Osteocyte (in vitro differentiated cells): ENCODE measurements around the gene CLEC16A. TPM values are rescaled to one million over a fixed set of nuclear protein-coding genes. Genes with fewer than 3 reads are reported as not detected.

Source experiments
- DNase-seq: peaks from one replicate; pipeline ENCODE4 v3.0.0; 2021; ENCODE audit warnings: mixed read lengths; ENCODE audit not compliant: unreplicated experiment; ENCODE audit errors: extremely low spot score
- H3K27ac Mint-ChIP-seq: one replicate; pipeline ENCODE4 v1.8.0; 2021; ENCODE audit warnings: mild to moderate bottlenecking, mixed read lengths; ENCODE audit not compliant: unreplicated experiment
- H3K27me3 Mint-ChIP-seq: one replicate; pipeline ENCODE4 v1.8.0; 2021; ENCODE audit warnings: mixed read lengths; ENCODE audit not compliant: unreplicated experiment
- H3K36me3 Mint-ChIP-seq: one replicate; pipeline ENCODE4 v1.8.0; 2021; ENCODE audit warnings: mixed read lengths; ENCODE audit not compliant: unreplicated experiment
- H3K4me1 Mint-ChIP-seq: one replicate; pipeline ENCODE4 v1.8.0; 2021; ENCODE audit warnings: mixed read lengths; ENCODE audit not compliant: unreplicated experiment
- H3K4me3 Mint-ChIP-seq: one replicate; pipeline ENCODE4 v1.8.0; 2021; ENCODE audit warnings: mild to moderate bottlenecking, moderate library complexity, mixed read lengths; ENCODE audit not compliant: unreplicated experiment
- H3K9me3 Mint-ChIP-seq: one replicate; pipeline ENCODE4 v1.8.0; 2021; ENCODE audit warnings: mixed read lengths; ENCODE audit not compliant: unreplicated experiment
- CTCF ChIP-seq: fragments of 200-600 bp; sonication (generic); IDR thresholded peaks from 2 replicates; pipeline ENCODE4 v1.5.0; 2021; ENCODE audit warnings: antibody characterized with exemption, mild to moderate bottlenecking, moderate library complexity
- total RNA-seq: library from RNA; stranded (reverse); gene quantifications from 2 replicates; pipeline ENCODE4 v1.2.1, GENCODE V29; 2021

The CLEC16A gene
- total RNA-seq, 1 donor from 2014 or later = 22.1 TPM

GRCh38 chr16:11190588-11191560, 246.5 kb downstream of the CLEC16A start:
- no peaks in the 10 kb centered on the region for H3K4me1 Mint-ChIP-seq
- no peaks in the 10 kb centered on the region for H3K36me3 Mint-ChIP-seq
- DNase-seq = no peak
- no peak overlapping the region for H3K27ac Mint-ChIP-seq
- H3K9me3 Mint-ChIP-seq = no peaks in the 10 kb centered on the region
- no peak overlapping the region for H3K4me3 Mint-ChIP-seq
- TF ChIP-seq CTCF = no peak
- peaks cover 3% of the 10 kb centered on the region for H3K27me3 Mint-ChIP-seq

GRCh38 chr16:11191665-11192064, 247.3 kb downstream of the CLEC16A start:
- no peak overlapping the region for H3K4me3 Mint-ChIP-seq
- no peaks in the 10 kb centered on the region for H3K9me3 Mint-ChIP-seq
- TF ChIP-seq CTCF = no peak
- no peak for DNase-seq
- no peaks in the 10 kb centered on the region for H3K36me3 Mint-ChIP-seq
- peaks cover 3% of the 10 kb centered on the region for H3K27me3 Mint-ChIP-seq
- H3K4me1 Mint-ChIP-seq = no peaks in the 10 kb centered on the region
- H3K27ac Mint-ChIP-seq = no peak overlapping the region

GRCh38 chr16:11193494-11193893, 249.1 kb downstream of the CLEC16A start:
- Mint-ChIP-seq H3K36me3 (no peaks in the 10 kb centered on the region), H3K4me1 (no peaks in the 10 kb centered on the region), H3K9me3 (no peaks in the 10 kb centered on the region), H3K27me3 (peaks cover 3% of the 10 kb centered on the region), H3K27ac (no peak overlapping the region), H3K4me3 (no peak overlapping the region)
- no peak for DNase-seq
- TF ChIP-seq CTCF = no peak

GRCh38 chr16:11194913-11195312, 250.5 kb downstream of the CLEC16A start:
- Mint-ChIP-seq H3K4me3 (no peak overlapping the region), H3K36me3 (no peaks in the 10 kb centered on the region), H3K27ac (no peak overlapping the region), H3K9me3 (no peaks in the 10 kb centered on the region), H3K4me1 (no peaks in the 10 kb centered on the region), H3K27me3 (peaks cover 3% of the 10 kb centered on the region)
- TF ChIP-seq CTCF = no peak
- DNase-seq = no peak

GRCh38 chr16:11196286-11196828, 252.0 kb downstream of the CLEC16A start:
- Mint-ChIP-seq H3K9me3 (no peaks in the 10 kb centered on the region), H3K27ac (no peak overlapping the region), H3K4me1 (no peaks in the 10 kb centered on the region), H3K27me3 (peaks cover 3% of the 10 kb centered on the region), H3K36me3 (no peaks in the 10 kb centered on the region), H3K4me3 (no peak overlapping the region)
- TF ChIP-seq CTCF = no peak
- no peak for DNase-seq
